CD4-positive, CD25-positive, alpha-beta regulatory T cell (primary cell): ENCODE measurements around the gene IL17RA. TPM values are rescaled to one million over a fixed set of nuclear protein-coding genes. Genes with fewer than 3 reads are reported as not detected.

Source experiments
- ATAC-seq, 2 donors: fragments of 150-1000 bp; cut with Tn5 transposase; one replicate each; pipeline ENCODE4 v1.10.0; 2021; ENCODE audit warnings: low read depth in 2 of 2, moderate number of reproducible peaks in 2 of 2, moderate library complexity in 1 of 2
- DNase-seq, 3 donors: peaks; one replicate each; pipeline versions ENCODE4 v3.0.0 to v3.0.0-alpha.2; 2012 to 2022; ENCODE audit warnings: mixed read lengths in 1 of 3
- H3K27ac ChIP-seq: one replicate; pipeline ENCODE4 v1.7.0; 2013; ENCODE audit warnings: mild to moderate bottlenecking, low read length; ENCODE audit not compliant: insufficient read depth, poor library complexity, severe bottlenecking
- H3K27me3 ChIP-seq: one replicate; pipeline ENCODE4 v1.7.0; 2013; ENCODE audit warnings: low read length; ENCODE audit not compliant: control insufficient read depth, insufficient read depth
- H3K36me3 ChIP-seq: one replicate; pipeline ENCODE4 v1.7.0; 2013; ENCODE audit warnings: mild to moderate bottlenecking, low read length, moderate library complexity; ENCODE audit not compliant: control insufficient read depth, insufficient read depth
- H3K4me1 ChIP-seq: 2 replicates; pipeline ENCODE4 v1.7.0; 2013; ENCODE audit warnings: mild to moderate bottlenecking, low read length; ENCODE audit not compliant: insufficient read depth, control insufficient read depth, poor library complexity, severe bottlenecking
- H3K4me3 ChIP-seq: one replicate; pipeline ENCODE4 v1.7.0; 2013; ENCODE audit warnings: low read depth, mild to moderate bottlenecking, low read length, moderate library complexity
- H3K9me3 ChIP-seq, 2 experiments: 1 replicate in 1 of 2; 2 replicates in 1 of 2; pipeline ENCODE4 v1.7.0; 2013; ENCODE audit warnings: low read length in 2 of 2, mild to moderate bottlenecking in 1 of 2, moderate library complexity in 1 of 2; ENCODE audit not compliant: control insufficient read depth in 2 of 2
- H3K27ac Mint-ChIP-seq, 3 donors: one replicate each; pipeline ENCODE4 v1.8.0; 2020 to 2022; ENCODE audit warnings: mild to moderate bottlenecking in 3 of 3, mixed read lengths in 3 of 3, moderate library complexity in 2 of 3
- H3K27me3 Mint-ChIP-seq: one replicate; pipeline ENCODE4 v1.8.0; 2022; ENCODE audit warnings: mild to moderate bottlenecking, mixed read lengths
- H3K36me3 Mint-ChIP-seq: one replicate; pipeline ENCODE4 v1.8.0; 2020; ENCODE audit warnings: mixed read lengths
- H3K4me1 Mint-ChIP-seq, 4 donors: one replicate each; pipeline ENCODE4 v1.8.0; 2020 to 2022; ENCODE audit warnings: mixed read lengths in 4 of 4, mild to moderate bottlenecking in 1 of 4
- H3K4me3 Mint-ChIP-seq, 4 donors: one replicate each; pipeline ENCODE4 v1.8.0; 2020 to 2022; ENCODE audit warnings: mild to moderate bottlenecking in 4 of 4, mixed read lengths in 4 of 4, moderate library complexity in 3 of 4
- H3K9me3 Mint-ChIP-seq, 7 donors: one replicate each; pipeline ENCODE4 v1.8.0; 2020 to 2022; ENCODE audit warnings: mixed read lengths in 7 of 7, mild to moderate bottlenecking in 3 of 7, moderate library complexity in 2 of 7
- polyA plus RNA-seq, 4 donors: library from polyadenylated mRNA; unstranded; fragments of 300-500 nt; fragmentation: Illumina TruSeq; gene quantifications; one replicate each; pipeline ENCODE4 v1.2.3, GENCODE V29; 2021
- total RNA-seq: library from RNA; stranded (reverse); gene quantifications from one replicate; pipeline ENCODE4 v1.2.3, GENCODE V29; 2022

Gene IL17RA
- total and polyA plus RNA-seq, 5 donors from 2014 or later, result 21.7 to 48.2 (median 27.5) TPM

DNA sequence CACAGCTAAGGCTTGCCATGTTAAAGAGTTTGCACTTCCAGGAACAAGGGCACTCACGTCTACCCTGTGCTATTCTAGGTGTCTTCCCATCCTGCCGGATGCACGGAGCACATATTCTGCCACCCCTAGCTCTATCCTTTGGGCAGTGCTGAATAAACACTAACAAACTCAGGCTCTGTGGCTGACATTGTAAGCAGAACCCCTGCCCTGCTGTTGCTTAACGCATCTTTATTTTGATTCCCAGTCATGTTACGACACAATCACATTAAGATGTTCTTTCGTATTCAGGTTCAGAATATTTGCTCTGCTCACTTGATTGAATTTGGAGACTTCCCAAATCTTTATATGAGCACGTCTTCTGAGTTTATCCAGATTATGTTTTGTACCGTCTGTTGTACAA lies 77.9 kb downstream of the IL17RA start:
- peak overlapping the region in 1 of 4 donors; percentile 67 for H3K4me3 Mint-ChIP-seq
- Histone ChIP-seq H3K4me3 (no peak overlapping the region), H3K27me3 (no peaks in the 10 kb centered on the region), H3K4me1 (peaks cover 18% of the 10 kb centered on the region), H3K27ac (no peak overlapping the region), H3K9me3 (no peaks in the 10 kb centered on the region), H3K36me3 (no peaks in the 10 kb centered on the region)
- ATAC-seq (no peak), DNase-seq (no peak)
- H3K27ac Mint-ChIP-seq, result no peak overlapping the region
- H3K4me1 Mint-ChIP-seq, result peaks cover 0 to 15% (median 10%) of the 10 kb centered on the region in 4 donors
- peaks cover 4% of the 10 kb centered on the region for H3K27me3 Mint-ChIP-seq
- H3K36me3 Mint-ChIP-seq, result no peaks in the 10 kb centered on the region
- no peaks in the 10 kb centered on the region for H3K9me3 Mint-ChIP-seq

DNA sequence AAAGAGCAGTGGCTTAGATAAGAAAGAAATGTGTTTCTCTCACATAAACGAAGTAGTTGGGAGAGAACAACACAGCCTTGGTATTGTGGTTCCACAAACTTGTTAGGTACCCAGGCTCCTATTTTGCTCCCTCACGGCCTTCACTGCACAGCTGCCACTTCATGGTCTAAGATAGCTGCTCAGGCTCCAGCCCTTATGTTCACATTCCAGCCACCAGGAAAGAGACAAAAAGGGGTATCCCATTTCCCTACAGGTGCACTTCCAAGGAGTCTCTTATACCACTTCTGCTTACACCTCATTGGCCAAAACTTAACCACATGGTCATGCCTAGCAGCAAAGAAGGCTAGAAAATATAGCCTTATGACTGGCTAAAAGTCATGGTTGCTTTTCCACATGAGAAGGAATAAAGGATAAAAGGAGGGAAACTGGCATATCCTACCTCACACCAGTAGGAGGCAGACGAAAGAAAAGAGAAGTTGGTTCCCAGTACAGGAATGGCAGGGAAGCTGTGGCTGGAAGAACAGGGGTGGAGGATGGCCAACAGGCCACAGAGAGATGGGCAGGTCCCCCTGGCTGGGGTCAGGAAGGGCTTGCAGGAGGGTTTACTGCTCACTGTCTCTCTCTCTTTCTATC lies 79.7 kb downstream of the IL17RA start:
- Histone ChIP-seq H3K4me1 (peaks cover 7% of the 10 kb centered on the region), H3K36me3 (no peaks in the 10 kb centered on the region), H3K27ac (no peak overlapping the region), H3K4me3 (no peak overlapping the region), H3K27me3 (no peaks in the 10 kb centered on the region), H3K9me3 (no peaks in the 10 kb centered on the region)
- DNase-seq, result no peak
- Mint-ChIP-seq H3K9me3 (no peaks in the 10 kb centered on the region), H3K27me3 (peaks cover 4% of the 10 kb centered on the region), H3K4me3 (peak overlapping the region in 1 of 4 donors; percentile 52), H3K27ac (no peak overlapping the region), H3K36me3 (no peaks in the 10 kb centered on the region), H3K4me1 (peaks cover 0 to 7% (median 6%) of the 10 kb centered on the region in 4 donors)
- ATAC-seq, result no peak

Other genes starting within 250 kb of the IL17RA start
- gene GAB4, start 76.8 kb upstream of the IL17RA start, total RNA-seq, result not detected
- not detected for gene GAB4, start 76.8 kb upstream of the IL17RA start, polyA plus RNA-seq
- 0.10 TPM for gene TMEM121B, start 36.4 kb downstream of the IL17RA start, total RNA-seq
- under 1 TPM in 1 of 4 donors, not detected in 3; 0.03 TPM for gene TMEM121B, start 36.4 kb downstream of the IL17RA start, polyA plus RNA-seq
- 17.7 TPM for gene HDHD5, start 74.3 kb downstream of the IL17RA start, total RNA-seq
- 10 to 100 TPM; 39.0 to 46.8 (median 44.9) TPM for gene HDHD5, start 74.3 kb downstream of the IL17RA start, polyA plus RNA-seq
- 93.0 TPM for gene ADA2, start 134.4 kb downstream of the IL17RA start, total RNA-seq
- 10 to 100 TPM; 45.8 to 62.0 (median 54.2) TPM for gene ADA2, start 134.4 kb downstream of the IL17RA start, polyA plus RNA-seq